Gastroesophageal sphincter (tissue), 3 donors: ENCODE data around the gene OLIG3.

Source experiments
- POLR2A ChIP-seq, 2 donors: fragments of 450-650 bp; IDR thresholded peaks; one replicate each; pipeline ENCODE4 v1.6.1; 2017; ENCODE audit warnings: antibody characterized with exemption in 2 of 2, mild to moderate bottlenecking in 2 of 2, moderate library complexity in 1 of 2
- POLR2AphosphoS5 ChIP-seq: sonication (generic); formaldehyde crosslinking; IDR thresholded peaks from one replicate; pipeline ENCODE4 v1.6.1; 2017; ENCODE audit warnings: antibody characterized with exemption
- TF ChIP-seq, protein P1 (sequence below), 4 experiments: fragments of 200-600 bp in 2 of 4; fragments of 450-650 bp in 2 of 4; sonication (generic) in 1 of 4; IDR thresholded peaks; one replicate each; pipeline ENCODE4 v1.5.1; 2017 to 2019; ENCODE audit warnings: antibody characterized with exemption in 4 of 4, mild to moderate bottlenecking in 2 of 4, moderate library complexity in 2 of 4

DNA sequence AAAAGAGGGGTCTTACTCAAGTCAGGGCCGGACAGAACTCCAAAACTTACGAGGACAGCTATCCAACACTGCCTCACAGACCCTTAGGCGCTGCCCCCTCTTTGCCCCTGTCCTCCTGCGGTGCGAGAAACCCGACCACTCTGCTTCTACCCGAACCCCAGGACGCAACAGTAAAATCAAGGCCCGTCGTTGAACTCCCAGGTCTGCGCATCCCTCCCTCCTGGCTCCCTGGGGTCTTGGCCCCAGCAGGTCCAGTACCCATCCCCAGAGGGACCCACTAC, 6.4 kb downstream of the OLIG3 start:
- TF ChIP-seq, protein P1, sequence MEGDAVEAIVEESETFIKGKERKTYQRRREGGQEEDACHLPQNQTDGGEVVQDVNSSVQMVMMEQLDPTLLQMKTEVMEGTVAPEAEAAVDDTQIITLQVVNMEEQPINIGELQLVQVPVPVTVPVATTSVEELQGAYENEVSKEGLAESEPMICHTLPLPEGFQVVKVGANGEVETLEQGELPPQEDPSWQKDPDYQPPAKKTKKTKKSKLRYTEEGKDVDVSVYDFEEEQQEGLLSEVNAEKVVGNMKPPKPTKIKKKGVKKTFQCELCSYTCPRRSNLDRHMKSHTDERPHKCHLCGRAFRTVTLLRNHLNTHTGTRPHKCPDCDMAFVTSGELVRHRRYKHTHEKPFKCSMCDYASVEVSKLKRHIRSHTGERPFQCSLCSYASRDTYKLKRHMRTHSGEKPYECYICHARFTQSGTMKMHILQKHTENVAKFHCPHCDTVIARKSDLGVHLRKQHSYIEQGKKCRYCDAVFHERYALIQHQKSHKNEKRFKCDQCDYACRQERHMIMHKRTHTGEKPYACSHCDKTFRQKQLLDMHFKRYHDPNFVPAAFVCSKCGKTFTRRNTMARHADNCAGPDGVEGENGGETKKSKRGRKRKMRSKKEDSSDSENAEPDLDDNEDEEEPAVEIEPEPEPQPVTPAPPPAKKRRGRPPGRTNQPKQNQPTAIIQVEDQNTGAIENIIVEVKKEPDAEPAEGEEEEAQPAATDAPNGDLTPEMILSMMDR (IDR thresholded peaks at IDR 0.05): no peak
- TF ChIP-seq POLR2AphosphoS5 (no peak), POLR2A (IDR thresholded peaks at IDR 0.05) (no peak)
